GM23338 (cell line): ENCODE results near the gene KIF20B. TPM values are rescaled to one million over a fixed set of nuclear protein-coding genes. Genes with fewer than 3 reads are reported as not detected.

Source experiments
- ATAC-seq: fragments of 200-7000 bp; cut with Tn5 transposase; 3 replicates; pipeline ENCODE4 v1.9.1; 2020
- DNase-seq: peaks from one replicate; pipeline ENCODE4 v3.0.0-alpha.2; 2015; ENCODE audit warnings: low spot score
- H2AFZ ChIP-seq: fragments of 200-600 bp; sonication (generic); 2 replicates; pipeline ENCODE4 v1.8.0; 2016; ENCODE audit warnings: antibody characterized with exemption, mild to moderate bottlenecking, moderate library complexity
- H3F3A ChIP-seq: fragments of 200-600 bp; sonication (generic); replicated peaks from 2 replicates; pipeline ENCODE4 v1.8.0; 2017; ENCODE audit warnings: antibody characterized with exemption, mixed run types, low read depth
- H3K27ac ChIP-seq: fragments of 200-600 bp; sonication (generic); 2 replicates; pipeline ENCODE4 v1.6.1; 2016; ENCODE audit warnings: low read depth
- H3K27me3 ChIP-seq: fragments of 200-600 bp; sonication (generic); 2 replicates; pipeline ENCODE4 v1.8.0; 2016; ENCODE audit warnings: mild to moderate bottlenecking, mixed run types, moderate library complexity; ENCODE audit not compliant: insufficient read depth
- H3K36me3 ChIP-seq: fragments of 200-600 bp; sonication (generic); 2 replicates; pipeline ENCODE4 v1.8.0; 2016; ENCODE audit warnings: mild to moderate bottlenecking; ENCODE audit not compliant: insufficient read depth
- H3K4me1 ChIP-seq: fragments of 200-600 bp; sonication (generic); 2 replicates; pipeline ENCODE4 v1.8.0; 2016; ENCODE audit warnings: mild to moderate bottlenecking, moderate library complexity; ENCODE audit not compliant: insufficient read depth
- H3K4me2 ChIP-seq: fragments of 200-600 bp; sonication (generic); 2 replicates; pipeline ENCODE4 v1.7.1; 2017; ENCODE audit warnings: mixed run types
- H3K4me3 ChIP-seq: fragments of 200-600 bp; sonication (generic); 2 replicates; pipeline ENCODE4 v1.6.1; 2016; ENCODE audit warnings: mixed run types
- H3K79me2 ChIP-seq: fragments of 200-600 bp; sonication (generic); replicated peaks from 2 replicates; pipeline ENCODE4 v1.8.0; 2017; ENCODE audit warnings: mild to moderate bottlenecking; ENCODE audit not compliant: insufficient read depth
- H3K9me2 ChIP-seq: fragments of 200-600 bp; sonication (generic); 2 replicates; pipeline ENCODE4 v1.8.0; 2017; ENCODE audit not compliant: insufficient read depth
- H4K20me1 ChIP-seq: fragments of 200-600 bp; sonication (generic); replicated peaks from 2 replicates; pipeline ENCODE4 v1.8.0; 2017; ENCODE audit warnings: mild to moderate bottlenecking; ENCODE audit not compliant: insufficient read depth
- H3K27ac Mint-ChIP-seq: 2 replicates; pipeline ENCODE4 v1.8.0; 2020; ENCODE audit warnings: inconsistent platforms, mild to moderate bottlenecking, moderate library complexity, mixed read lengths
- H3K27me3 Mint-ChIP-seq: 3 replicates; pipeline ENCODE4 v1.8.0; 2022; ENCODE audit warnings: low read depth, mild to moderate bottlenecking, moderate library complexity, mixed read lengths, inconsistent platforms; ENCODE audit not compliant: insufficient read depth, poor library complexity
- H3K36me3 Mint-ChIP-seq: 3 replicates; pipeline ENCODE4 v1.8.0; 2021; ENCODE audit warnings: low read depth, mild to moderate bottlenecking, inconsistent platforms, moderate library complexity, mixed read lengths
- H3K4me1 Mint-ChIP-seq: 3 replicates; pipeline ENCODE4 v1.8.0; 2020; ENCODE audit warnings: mild to moderate bottlenecking, inconsistent platforms, mixed read lengths
- H3K4me3 Mint-ChIP-seq: 3 replicates; pipeline ENCODE4 v1.8.0; 2021; ENCODE audit warnings: moderate library complexity, mild to moderate bottlenecking, inconsistent platforms, mixed read lengths
- H3K9me3 Mint-ChIP-seq: 3 replicates; pipeline ENCODE4 v1.8.0; 2020; ENCODE audit warnings: moderate library complexity, mild to moderate bottlenecking, inconsistent platforms, mixed read lengths
- CREB1 ChIP-seq: fragments of 250-450 bp; sonication (Bioruptor Pico); IDR thresholded peaks from 2 replicates; pipeline ENCODE4 v1.5.0; 2020; ENCODE audit warnings: low read depth, mild to moderate bottlenecking, moderate library complexity
- EZH2 ChIP-seq: fragments of 200-600 bp; sonication (generic); IDR thresholded peaks from one replicate; pipeline ENCODE4 v1.8.0; 2017; ENCODE audit warnings: antibody characterized with exemption, mild to moderate bottlenecking, low read depth; ENCODE audit not compliant: unreplicated experiment
- EZH2phosphoT487 ChIP-seq: fragments of 200-600 bp; sonication (generic); IDR thresholded peaks from one replicate; pipeline ENCODE4 v1.8.1; 2018; ENCODE audit warnings: antibody characterized with exemption; ENCODE audit not compliant: unreplicated experiment
- JUNB ChIP-seq: IDR thresholded peaks from one replicate; pipeline ENCODE4 v1.6.1; 2016; ENCODE audit warnings: antibody characterized with exemption; ENCODE audit not compliant: unreplicated experiment
- NANOG ChIP-seq: IDR thresholded peaks from 2 replicates; pipeline ENCODE4 v1.6.1; 2016; ENCODE audit warnings: antibody characterized with exemption, borderline replicate concordance
- STAT1 ChIP-seq: IDR thresholded peaks from one replicate; pipeline ENCODE4 v1.6.1; 2016; ENCODE audit warnings: antibody characterized with exemption; ENCODE audit not compliant: unreplicated experiment
- ZNF114 ChIP-seq: fragments of 250-450 bp; sonication (Bioruptor Pico); IDR thresholded peaks from 2 replicates; pipeline ENCODE4 v1.5.0; 2020; ENCODE audit warnings: mild to moderate bottlenecking, moderate library complexity
- ZNF331 ChIP-seq: fragments of 250-450 bp; sonication (Bioruptor Pico); IDR thresholded peaks from 2 replicates; pipeline ENCODE4 v1.5.0; 2020; ENCODE audit warnings: low read depth, mild to moderate bottlenecking, moderate library complexity
- polyA plus RNA-seq: library from polyadenylated mRNA; unstranded; fragments of >200 nt; fragmentation: Nextera tagmentation; extraction: Ambion mirVana; gene quantifications from 2 replicates; pipeline ENCODE4 v1.2.1, GENCODE V29; 2016
- total RNA-seq: library from RNA; depleted of rRNA; stranded (reverse); fragments of >200 nt; shearing (Covaris generic); gene quantifications from 2 replicates; pipeline ENCODE4 v1.2.3, GENCODE V29; 2014
- TF ChIP-seq, protein P1 (sequence below): IDR thresholded peaks from 2 replicates; pipeline ENCODE4 v1.6.1; 2016; ENCODE audit warnings: antibody characterized with exemption
- TF ChIP-seq, protein P2 (sequence below): IDR thresholded peaks from one replicate; pipeline ENCODE4 v1.6.1; 2018; ENCODE audit warnings: antibody characterized with exemption; ENCODE audit not compliant: unreplicated experiment
- TF ChIP-seq, protein P3 (sequence below), 2 experiments: fragments of 200-600 bp in 1 of 2; sonication (generic) in 1 of 2; conservative IDR thresholded peaks; 2 replicates each; pipeline versions ENCODE4 v1.5.1 to v1.6.1; 2016 to 2017; ENCODE audit warnings: antibody characterized with exemption in 2 of 2, low read depth in 2 of 2, mild to moderate bottlenecking in 2 of 2, moderate library complexity in 1 of 2
- TF ChIP-seq, protein P4 (sequence below): fragments of 250-450 bp; sonication (Bioruptor Pico); IDR thresholded peaks from 2 replicates; pipeline ENCODE4 v1.5.0; 2020; ENCODE audit warnings: mild to moderate bottlenecking, moderate library complexity

KIF20B gene
- total and polyA plus RNA-seq, 2 experiments from 2014 or later: 42.7 to 111 TPM

DNA sequence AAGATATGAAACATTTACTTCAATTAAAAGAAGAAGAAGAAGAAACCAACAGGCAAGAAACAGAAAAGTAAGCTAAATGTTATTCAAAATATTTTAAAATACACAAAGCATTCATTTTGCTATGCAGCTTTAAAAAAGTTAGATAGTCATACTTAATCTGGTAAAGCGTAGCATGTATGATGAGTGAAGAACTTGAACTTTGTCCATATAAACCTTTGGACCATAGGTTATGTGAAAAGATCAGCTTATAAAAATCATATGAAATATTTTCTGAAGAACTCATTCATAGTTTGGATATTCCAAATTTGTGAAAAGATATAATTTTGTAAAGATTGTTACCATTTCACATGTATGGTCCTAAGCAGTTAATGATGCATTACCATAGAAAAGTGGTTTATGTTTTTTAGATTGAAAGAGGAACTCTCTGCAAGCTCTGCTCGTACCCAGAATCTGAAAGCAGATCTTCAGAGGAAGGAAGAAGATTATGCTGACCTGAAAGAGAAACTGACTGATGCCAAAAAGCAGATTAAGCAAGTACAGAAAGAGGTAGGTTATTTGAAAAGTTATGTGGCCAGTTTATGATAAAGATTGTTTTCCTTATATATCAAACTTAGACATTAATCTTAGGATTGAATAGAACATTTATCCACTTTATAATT lies 37.3 kb downstream of the KIF20B start:
- Histone ChIP-seq H3K9me2 (no peaks in the 10 kb centered on the region), H3K4me1 (no peaks in the 10 kb centered on the region), H3K79me2 (no peaks in the 10 kb centered on the region), H3F3A (no peaks in the 10 kb centered on the region), H2AFZ (no peak overlapping the region), H3K36me3 (peaks cover 36% of the 10 kb centered on the region; the same call in 1 of the 2 replicates), H3K4me3 (no peak overlapping the region), H4K20me1 (no peaks in the 10 kb centered on the region; the same call in 1 of the 2 replicates), H3K4me2 (no peak overlapping the region), H3K27ac (no peak overlapping the region), H3K27me3 (no peaks in the 10 kb centered on the region)
- Mint-ChIP-seq H3K4me1 (no peaks in the 10 kb centered on the region), H3K36me3 (peaks cover 39% of the 10 kb centered on the region), H3K4me3 (no peak overlapping the region), H3K9me3 (no peaks in the 10 kb centered on the region), H3K27ac (no peak overlapping the region), H3K27me3 (no peaks in the 10 kb centered on the region)
- TF ChIP-seq NANOG (no peak), ZNF114 (no peak), JUNB (no peak), EZH2phosphoT487 (no peak), ZNF331 (CRISPR knock-in tag) (no peak), STAT1 (no peak), CREB1 (CRISPR knock-in tag) (no peak), EZH2 (no peak)
- TF ChIP-seq, protein P1, sequence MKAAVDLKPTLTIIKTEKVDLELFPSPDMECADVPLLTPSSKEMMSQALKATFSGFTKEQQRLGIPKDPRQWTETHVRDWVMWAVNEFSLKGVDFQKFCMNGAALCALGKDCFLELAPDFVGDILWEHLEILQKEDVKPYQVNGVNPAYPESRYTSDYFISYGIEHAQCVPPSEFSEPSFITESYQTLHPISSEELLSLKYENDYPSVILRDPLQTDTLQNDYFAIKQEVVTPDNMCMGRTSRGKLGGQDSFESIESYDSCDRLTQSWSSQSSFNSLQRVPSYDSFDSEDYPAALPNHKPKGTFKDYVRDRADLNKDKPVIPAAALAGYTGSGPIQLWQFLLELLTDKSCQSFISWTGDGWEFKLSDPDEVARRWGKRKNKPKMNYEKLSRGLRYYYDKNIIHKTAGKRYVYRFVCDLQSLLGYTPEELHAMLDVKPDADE: no peak
- TF ChIP-seq, protein P2, sequence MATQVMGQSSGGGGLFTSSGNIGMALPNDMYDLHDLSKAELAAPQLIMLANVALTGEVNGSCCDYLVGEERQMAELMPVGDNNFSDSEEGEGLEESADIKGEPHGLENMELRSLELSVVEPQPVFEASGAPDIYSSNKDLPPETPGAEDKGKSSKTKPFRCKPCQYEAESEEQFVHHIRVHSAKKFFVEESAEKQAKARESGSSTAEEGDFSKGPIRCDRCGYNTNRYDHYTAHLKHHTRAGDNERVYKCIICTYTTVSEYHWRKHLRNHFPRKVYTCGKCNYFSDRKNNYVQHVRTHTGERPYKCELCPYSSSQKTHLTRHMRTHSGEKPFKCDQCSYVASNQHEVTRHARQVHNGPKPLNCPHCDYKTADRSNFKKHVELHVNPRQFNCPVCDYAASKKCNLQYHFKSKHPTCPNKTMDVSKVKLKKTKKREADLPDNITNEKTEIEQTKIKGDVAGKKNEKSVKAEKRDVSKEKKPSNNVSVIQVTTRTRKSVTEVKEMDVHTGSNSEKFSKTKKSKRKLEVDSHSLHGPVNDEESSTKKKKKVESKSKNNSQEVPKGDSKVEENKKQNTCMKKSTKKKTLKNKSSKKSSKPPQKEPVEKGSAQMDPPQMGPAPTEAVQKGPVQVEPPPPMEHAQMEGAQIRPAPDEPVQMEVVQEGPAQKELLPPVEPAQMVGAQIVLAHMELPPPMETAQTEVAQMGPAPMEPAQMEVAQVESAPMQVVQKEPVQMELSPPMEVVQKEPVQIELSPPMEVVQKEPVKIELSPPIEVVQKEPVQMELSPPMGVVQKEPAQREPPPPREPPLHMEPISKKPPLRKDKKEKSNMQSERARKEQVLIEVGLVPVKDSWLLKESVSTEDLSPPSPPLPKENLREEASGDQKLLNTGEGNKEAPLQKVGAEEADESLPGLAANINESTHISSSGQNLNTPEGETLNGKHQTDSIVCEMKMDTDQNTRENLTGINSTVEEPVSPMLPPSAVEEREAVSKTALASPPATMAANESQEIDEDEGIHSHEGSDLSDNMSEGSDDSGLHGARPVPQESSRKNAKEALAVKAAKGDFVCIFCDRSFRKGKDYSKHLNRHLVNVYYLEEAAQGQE: no peak
- TF ChIP-seq, protein P3, sequence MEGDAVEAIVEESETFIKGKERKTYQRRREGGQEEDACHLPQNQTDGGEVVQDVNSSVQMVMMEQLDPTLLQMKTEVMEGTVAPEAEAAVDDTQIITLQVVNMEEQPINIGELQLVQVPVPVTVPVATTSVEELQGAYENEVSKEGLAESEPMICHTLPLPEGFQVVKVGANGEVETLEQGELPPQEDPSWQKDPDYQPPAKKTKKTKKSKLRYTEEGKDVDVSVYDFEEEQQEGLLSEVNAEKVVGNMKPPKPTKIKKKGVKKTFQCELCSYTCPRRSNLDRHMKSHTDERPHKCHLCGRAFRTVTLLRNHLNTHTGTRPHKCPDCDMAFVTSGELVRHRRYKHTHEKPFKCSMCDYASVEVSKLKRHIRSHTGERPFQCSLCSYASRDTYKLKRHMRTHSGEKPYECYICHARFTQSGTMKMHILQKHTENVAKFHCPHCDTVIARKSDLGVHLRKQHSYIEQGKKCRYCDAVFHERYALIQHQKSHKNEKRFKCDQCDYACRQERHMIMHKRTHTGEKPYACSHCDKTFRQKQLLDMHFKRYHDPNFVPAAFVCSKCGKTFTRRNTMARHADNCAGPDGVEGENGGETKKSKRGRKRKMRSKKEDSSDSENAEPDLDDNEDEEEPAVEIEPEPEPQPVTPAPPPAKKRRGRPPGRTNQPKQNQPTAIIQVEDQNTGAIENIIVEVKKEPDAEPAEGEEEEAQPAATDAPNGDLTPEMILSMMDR (conservative IDR thresholded peaks at IDR 0.05; ENCODE audit: low read depth in 2 of 2): no peak
- TF ChIP-seq, protein P4, sequence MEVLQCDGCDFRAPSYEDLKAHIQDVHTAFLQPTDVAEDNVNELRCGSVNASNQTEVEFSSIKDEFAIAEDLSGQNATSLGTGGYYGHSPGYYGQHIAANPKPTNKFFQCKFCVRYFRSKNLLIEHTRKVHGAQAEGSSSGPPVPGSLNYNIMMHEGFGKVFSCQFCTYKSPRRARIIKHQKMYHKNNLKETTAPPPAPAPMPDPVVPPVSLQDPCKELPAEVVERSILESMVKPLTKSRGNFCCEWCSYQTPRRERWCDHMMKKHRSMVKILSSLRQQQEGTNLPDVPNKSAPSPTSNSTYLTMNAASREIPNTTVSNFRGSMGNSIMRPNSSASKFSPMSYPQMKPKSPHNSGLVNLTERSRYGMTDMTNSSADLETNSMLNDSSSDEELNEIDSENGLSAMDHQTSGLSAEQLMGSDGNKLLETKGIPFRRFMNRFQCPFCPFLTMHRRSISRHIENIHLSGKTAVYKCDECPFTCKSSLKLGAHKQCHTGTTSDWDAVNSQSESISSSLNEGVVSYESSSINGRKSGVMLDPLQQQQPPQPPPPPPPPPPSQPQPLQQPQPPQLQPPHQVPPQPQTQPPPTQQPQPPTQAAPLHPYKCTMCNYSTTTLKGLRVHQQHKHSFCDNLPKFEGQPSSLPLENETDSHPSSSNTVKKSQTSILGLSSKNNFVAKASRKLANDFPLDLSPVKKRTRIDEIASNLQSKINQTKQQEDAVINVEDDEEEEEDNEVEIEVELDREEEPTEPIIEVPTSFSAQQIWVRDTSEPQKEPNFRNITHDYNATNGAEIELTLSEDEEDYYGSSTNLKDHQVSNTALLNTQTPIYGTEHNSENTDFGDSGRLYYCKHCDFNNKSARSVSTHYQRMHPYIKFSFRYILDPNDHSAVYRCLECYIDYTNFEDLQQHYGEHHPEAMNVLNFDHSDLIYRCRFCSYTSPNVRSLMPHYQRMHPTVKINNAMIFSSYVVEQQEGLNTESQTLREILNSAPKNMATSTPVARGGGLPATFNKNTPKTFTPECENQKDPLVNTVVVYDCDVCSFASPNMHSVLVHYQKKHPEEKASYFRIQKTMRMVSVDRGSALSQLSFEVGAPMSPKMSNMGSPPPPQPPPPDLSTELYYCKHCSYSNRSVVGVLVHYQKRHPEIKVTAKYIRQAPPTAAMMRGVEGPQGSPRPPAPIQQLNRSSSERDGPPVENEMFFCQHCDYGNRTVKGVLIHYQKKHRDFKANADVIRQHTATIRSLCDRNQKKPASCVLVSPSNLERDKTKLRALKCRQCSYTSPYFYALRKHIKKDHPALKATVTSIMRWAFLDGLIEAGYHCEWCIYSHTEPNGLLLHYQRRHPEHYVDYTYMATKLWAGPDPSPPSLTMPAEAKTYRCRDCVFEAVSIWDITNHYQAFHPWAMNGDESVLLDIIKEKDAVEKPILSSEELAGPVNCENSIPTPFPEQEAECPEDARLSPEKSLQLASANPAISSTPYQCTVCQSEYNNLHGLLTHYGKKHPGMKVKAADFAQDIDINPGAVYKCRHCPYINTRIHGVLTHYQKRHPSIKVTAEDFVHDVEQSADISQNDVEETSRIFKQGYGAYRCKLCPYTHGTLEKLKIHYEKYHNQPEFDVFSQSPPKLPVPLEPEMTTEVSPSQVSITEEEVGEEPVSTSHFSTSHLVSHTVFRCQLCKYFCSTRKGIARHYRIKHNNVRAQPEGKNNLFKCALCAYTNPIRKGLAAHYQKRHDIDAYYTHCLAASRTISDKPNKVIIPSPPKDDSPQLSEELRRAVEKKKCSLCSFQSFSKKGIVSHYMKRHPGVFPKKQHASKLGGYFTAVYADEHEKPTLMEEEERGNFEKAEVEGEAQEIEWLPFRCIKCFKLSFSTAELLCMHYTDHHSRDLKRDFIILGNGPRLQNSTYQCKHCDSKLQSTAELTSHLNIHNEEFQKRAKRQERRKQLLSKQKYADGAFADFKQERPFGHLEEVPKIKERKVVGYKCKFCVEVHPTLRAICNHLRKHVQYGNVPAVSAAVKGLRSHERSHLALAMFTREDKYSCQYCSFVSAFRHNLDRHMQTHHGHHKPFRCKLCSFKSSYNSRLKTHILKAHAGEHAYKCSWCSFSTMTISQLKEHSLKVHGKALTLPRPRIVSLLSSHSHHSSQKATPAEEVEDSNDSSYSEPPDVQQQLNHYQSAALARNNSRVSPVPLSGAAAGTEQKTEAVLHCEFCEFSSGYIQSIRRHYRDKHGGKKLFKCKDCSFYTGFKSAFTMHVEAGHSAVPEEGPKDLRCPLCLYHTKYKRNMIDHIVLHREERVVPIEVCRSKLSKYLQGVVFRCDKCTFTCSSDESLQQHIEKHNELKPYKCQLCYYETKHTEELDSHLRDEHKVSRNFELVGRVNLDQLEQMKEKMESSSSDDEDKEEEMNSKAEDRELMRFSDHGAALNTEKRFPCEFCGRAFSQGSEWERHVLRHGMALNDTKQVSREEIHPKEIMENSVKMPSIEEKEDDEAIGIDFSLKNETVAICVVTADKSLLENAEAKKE (CRISPR knock-in tag): no peak
- ATAC-seq (no peak), DNase-seq (no peak)
